ENCODE measurements around the gene LHX8. TPM values are rescaled to one million over a fixed set of nuclear protein-coding genes. Genes with fewer than 3 reads are reported as not detected.

Gene LHX8
- polyA plus RNA-seq, 1 of the 3 experiments (the other 2 are of a cell fraction): 0.30 TPM

- no peak overlapping the region for H3K9ac ChIP-seq
- peaks cover 63% of the 10 kb centered on the region for H3K27me3 ChIP-seq (ENCODE audit: insufficient read depth)
- H2AFZ ChIP-seq (ENCODE audit: low read depth): no peak overlapping the region
- no peaks in the 10 kb centered on the region for H3K36me3 ChIP-seq (replicated peaks in 1 of 2; ENCODE audit: control insufficient read depth in 1 of 2, insufficient read depth in 2 of 2, low read length in 1 of 2)
- WGBS (ENCODE audit: low lambda C conversion rate): 84% methylated on average over 27 of the region's 27 CpGs
- POLR2A ChIA-PET: no interaction called here
- H3K4me2 ChIP-seq: no peak overlapping the region
- TF ChIP-seq JUND (IDR thresholded peaks at IDR 0.05) (no peak), REST (IDR thresholded peaks at IDR 0.05; ENCODE audit: low read depth, low read length) (no peak), FOXM1 (IDR thresholded peaks at IDR 0.05; ENCODE audit: low read depth) (no peak), RFX5 (IDR thresholded peaks at IDR 0.05; ENCODE audit: low read length) (no peak)
- no peak for DNase-seq
- no peaks in the 10 kb centered on the region for H3K79me2 ChIP-seq (ENCODE audit: insufficient read depth)
- CTCF ChIA-PET: interaction anchor here (1.5 kb wide), 1 partner anchor 8 kb away, joined by 3 read pairs; no protein-coding TSS in a partner anchor
- no peak overlapping the region for H3K4me3 ChIP-seq (ENCODE audit: low read depth in 2 of 2, low read length in 1 of 2)
- no peaks in the 10 kb centered on the region for H3F3A ChIP-seq (replicated peaks; ENCODE audit: insufficient read depth)
- no peaks in the 10 kb centered on the region for H4K20me1 ChIP-seq (ENCODE audit: insufficient read depth)
- no peak overlapping the region for H3K27ac ChIP-seq (ENCODE audit: low read depth in 2 of 2, low read length in 1 of 2)
- H3K9me3 ChIP-seq: no peaks in the 10 kb centered on the region
- no peaks in the 10 kb centered on the region for H3K9me2 ChIP-seq
- H3K4me1 ChIP-seq (ENCODE audit: control insufficient read depth in 1 of 2, insufficient read depth in 2 of 2, low read depth in 1 of 2, low read length in 1 of 2): peaks cover 0 to 8% of the 10 kb centered on the region in 2 experiments; a peak in 2 of 4 replicates
Measured at GRCh38 chr1:75127916-75128717, 6.1 kb upstream of the LHX8 start.

GRCh38 chr1:75129660-75129982 lies 4.6 kb upstream of the LHX8 start:
- peaks cover 78% of the 10 kb centered on the region for H3K27me3 ChIP-seq (ENCODE audit: insufficient read depth)
- POLR2A ChIA-PET: no interaction called here

More at GRCh38 chr1:75129660-75129982, 4.6 kb upstream of the LHX8 start:
- H3K9ac ChIP-seq: no peak overlapping the region
- WGBS (ENCODE audit: low lambda C conversion rate): 58% methylated on average over 9 of the region's 10 CpGs
- H3K4me1 ChIP-seq (ENCODE audit: control insufficient read depth in 1 of 2, insufficient read depth in 2 of 2, low read depth in 1 of 2, low read length in 1 of 2): peaks cover 0 to 8% of the 10 kb centered on the region in 2 experiments; a peak in 2 of 4 replicates
- H3K4me3 ChIP-seq (ENCODE audit: low read depth in 2 of 2, low read length in 1 of 2): no peak overlapping the region
- H4K20me1 ChIP-seq (ENCODE audit: insufficient read depth): no peaks in the 10 kb centered on the region
- CTCF ChIA-PET: interaction anchor here (1.1 to 2.9 kb wide), 6 partner anchors 9 to 358 kb away, joined by 3 to 13 read pairs (median 4); no protein-coding TSS in a partner anchor
- H3K9me3 ChIP-seq: no peaks in the 10 kb centered on the region
- DNase-seq: no peak
- H3K27ac ChIP-seq (ENCODE audit: low read depth in 2 of 2, low read length in 1 of 2): no peak overlapping the region
- no peak for TF ChIP-seq CTCF (IDR thresholded peaks at IDR 0.05)
- TF ChIP-seq FOSL2 (IDR thresholded peaks at IDR 0.05; ENCODE audit: borderline replicate concordance, low read depth): no peak
- TF ChIP-seq POLR2AphosphoS5 (IDR thresholded peaks at IDR 0.05; ENCODE audit: low read depth, low read length): no peak
- no peak for TF ChIP-seq JUND (IDR thresholded peaks at IDR 0.05)
- TF ChIP-seq ELF1 (IDR thresholded peaks at IDR 0.05): no peak
- TF ChIP-seq YY1 (IDR thresholded peaks at IDR 0.05; ENCODE audit: low read depth): no peak
- no peak for TF ChIP-seq TCF12 (IDR thresholded peaks at IDR 0.05)
- no peak for TF ChIP-seq GABPA (IDR thresholded peaks at IDR 0.05; ENCODE audit: low read depth)
- TF ChIP-seq SMC3 (IDR thresholded peaks at IDR 0.05; ENCODE audit: low read depth, low read length): no peak
- no peak for TF ChIP-seq NFIC (IDR thresholded peaks at IDR 0.05; ENCODE audit: borderline replicate concordance)
- TF ChIP-seq RCOR1 (IDR thresholded peaks at IDR 0.05; ENCODE audit: low read length): no peak
- no peak for TF ChIP-seq RXRA (IDR thresholded peaks at IDR 0.05; ENCODE audit: borderline replicate concordance, low read depth)
- H3K79me2 ChIP-seq (ENCODE audit: insufficient read depth): no peaks in the 10 kb centered on the region
- peaks cover 8% of the 10 kb centered on the region for H3F3A ChIP-seq (replicated peaks; ENCODE audit: insufficient read depth)
- H2AFZ ChIP-seq (ENCODE audit: low read depth): no peak overlapping the region
- no peak overlapping the region for H3K4me2 ChIP-seq
- H3K36me3 ChIP-seq (replicated peaks in 1 of 2; ENCODE audit: control insufficient read depth in 1 of 2, insufficient read depth in 2 of 2, low read length in 1 of 2): no peaks in the 10 kb centered on the region
- H3K9me2 ChIP-seq: no peaks in the 10 kb centered on the region
